ENCODE results near the gene RAPGEF6. TPM values are rescaled to one million over a fixed set of nuclear protein-coding genes. Genes with fewer than 3 reads are reported as not detected.
A peak's percentile ranks its signal among the peaks of the same experiment; 100 is the strongest.

Gene RAPGEF6
- total and polyA plus RNA-seq, 9 of the 15 experiments (the other 6 are each of a cell fraction or from before 2014, with no cell fraction given), result 2.7 to 23.4 (median 12.7) TPM

- H3K9me1 ChIP-seq (ENCODE audit: control insufficient read depth, insufficient read depth, low read length), result no peaks in the 10 kb centered on the region
- ChIA-PET POLR2A (no interaction called here), CTCF (ENCODE audit: low intra/inter-chr PET ratio) (no interaction called here)
- H3K4me3 ChIP-seq, result no peak overlapping the region
- in situ Hi-C loops (cut with MboI), result no loop called here
- 69% methylated on average over 2 of the region's 2 CpGs for WGBS (ENCODE audit: insufficient coverage, low coverage, missing lambda C conversion rate)
- no peaks in the 10 kb centered on the region for H3K9me3 ChIP-seq (replicated peaks; ENCODE audit: control insufficient read depth, insufficient read depth, low read depth, low read length)
- ATAC-seq (no peak), DNase-seq (ENCODE audit: extremely low read depth in 1 of 4, low spot score in 3 of 4) (no peak), FAIRE-seq (peak; percentile 60)
- H3K36me3 ChIP-seq (ENCODE audit: control insufficient read depth, insufficient read depth, low read length), result peaks cover 19% of the 10 kb centered on the region; the same call in 2 of the 3 replicates
- BruUV-seq (replicated peaks), result no TSS peak
- H2AFZ ChIP-seq (ENCODE audit: low read depth, low read length), result no peak overlapping the region
- peaks cover 7% of the 10 kb centered on the region; the same call in 2 of the 3 replicates for H3K79me2 ChIP-seq (ENCODE audit: control insufficient read depth, insufficient read depth, low read length)
- H3K27ac ChIP-seq (ENCODE audit: extremely low read depth, low read depth, low read length), result peak overlapping the region; percentile 8; the same call in 1 of the 3 replicates
- H3K9ac ChIP-seq (ENCODE audit: insufficient read depth in 1 of 2, low read depth in 2 of 2, low read length in 2 of 2), result no peak overlapping the region
- no peaks in the 10 kb centered on the region; a peak in 1 of 5 replicates for H3K4me1 ChIP-seq (replicated peaks in 1 of 2; ENCODE audit: control insufficient read depth in 2 of 2, insufficient read depth in 2 of 2, low read length in 2 of 2)
- H4K20me1 ChIP-seq (replicated peaks; ENCODE audit: control insufficient read depth, insufficient read depth, low read length), result no peaks in the 10 kb centered on the region
- intact Hi-C loops (cut with micrococcal nuclease), result no loop called here
- H3K4me2 ChIP-seq (ENCODE audit: insufficient read depth, low read length), result no peak overlapping the region
- H3K27me3 ChIP-seq (ENCODE audit: control insufficient read depth in 2 of 2, insufficient read depth in 2 of 2, low read length in 2 of 2), result no peaks in the 10 kb centered on the region
- TF ChIP-seq MAFG (tag; conservative IDR thresholded peaks at IDR 0.05), result peak; percentile 75
- TF ChIP-seq, protein P1, sequence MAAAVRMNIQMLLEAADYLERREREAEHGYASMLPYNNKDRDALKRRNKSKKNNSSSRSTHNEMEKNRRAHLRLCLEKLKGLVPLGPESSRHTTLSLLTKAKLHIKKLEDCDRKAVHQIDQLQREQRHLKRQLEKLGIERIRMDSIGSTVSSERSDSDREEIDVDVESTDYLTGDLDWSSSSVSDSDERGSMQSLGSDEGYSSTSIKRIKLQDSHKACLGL (CRISPR knock-in tag; IDR thresholded peaks at IDR 0.05; ENCODE audit: borderline replicate concordance, poor library complexity, severe bottlenecking), result no peak
- TF ChIP-seq, protein P2, sequence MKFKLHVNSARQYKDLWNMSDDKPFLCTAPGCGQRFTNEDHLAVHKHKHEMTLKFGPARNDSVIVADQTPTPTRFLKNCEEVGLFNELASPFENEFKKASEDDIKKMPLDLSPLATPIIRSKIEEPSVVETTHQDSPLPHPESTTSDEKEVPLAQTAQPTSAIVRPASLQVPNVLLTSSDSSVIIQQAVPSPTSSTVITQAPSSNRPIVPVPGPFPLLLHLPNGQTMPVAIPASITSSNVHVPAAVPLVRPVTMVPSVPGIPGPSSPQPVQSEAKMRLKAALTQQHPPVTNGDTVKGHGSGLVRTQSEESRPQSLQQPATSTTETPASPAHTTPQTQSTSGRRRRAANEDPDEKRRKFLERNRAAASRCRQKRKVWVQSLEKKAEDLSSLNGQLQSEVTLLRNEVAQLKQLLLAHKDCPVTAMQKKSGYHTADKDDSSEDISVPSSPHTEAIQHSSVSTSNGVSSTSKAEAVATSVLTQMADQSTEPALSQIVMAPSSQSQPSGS (CRISPR knock-in tag; IDR thresholded peaks at IDR 0.05), result no peak
- TF ChIP-seq NCOA1 (IDR thresholded peaks at IDR 0.05; ENCODE audit: low read depth), result no peak
- no peak for TF ChIP-seq ZBTB40 (IDR thresholded peaks at IDR 0.05)
- TF ChIP-seq ZBTB40 (CRISPR knock-in tag; IDR thresholded peaks at IDR 0.05), result no peak
- no peak for TF ChIP-seq KLF16 (IDR thresholded peaks at IDR 0.05)
- peak; percentile 70 for TF ChIP-seq MAFK (IDR thresholded peaks at IDR 0.05; ENCODE audit: low read length)
- peak; percentile 72 for TF ChIP-seq MAFF (IDR thresholded peaks at IDR 0.05; ENCODE audit: low read length)
- TF ChIP-seq FOXJ2 (tag; IDR thresholded peaks at IDR 0.05), result no peak
- TF ChIP-seq SREBF1 (IDR thresholded peaks at IDR 0.05; ENCODE audit: borderline replicate concordance, low read depth, low read length), result no peak
- peak; percentile 94 for TF ChIP-seq ZNF316 (IDR thresholded peaks at IDR 0.05)
- TF ChIP-seq C11orf30 (IDR thresholded peaks at IDR 0.05; ENCODE audit: low read depth), result peak; percentile 90
These were observed 98.1 kb downstream of the RAPGEF6 start for GRCh38 chr5:131536850-131537448.

All from K562 (cell line).